Left lung (tissue), 10 donors: Measurements from ENCODE around the gene CPLX1. TPM values are rescaled to one million over a fixed set of nuclear protein-coding genes. Genes with fewer than 3 reads are reported as not detected.

ENCODE experiments used
- ATAC-seq: fragments of 200-7000 bp; cut with Tn5 transposase; one replicate; pipeline ENCODE4 v1.9.1; 2020; ENCODE audit warnings: moderate library complexity
- DNase-seq, 4 donors: peaks; one replicate each; pipeline ENCODE4 v3.0.0-alpha.2; 2013 to 2020
- H3K27ac ChIP-seq, 2 donors: fragments of 200-600 bp; sonication (generic) in 1 of 2; one replicate each; pipeline versions ENCODE4 v1.5.0 to v1.8.0; 2020 to 2021
- H3K27me3 ChIP-seq, 2 donors: fragments of 200-600 bp; sonication (generic) in 1 of 2; one replicate each; pipeline versions ENCODE4 v1.5.0 to v1.8.0; 2020 to 2021
- H3K36me3 ChIP-seq, 2 donors: fragments of 200-600 bp; sonication (generic) in 1 of 2; one replicate each; pipeline versions ENCODE4 v1.5.0 to v1.8.0; 2020 to 2021
- H3K4me1 ChIP-seq, 2 donors: fragments of 200-600 bp; one replicate each; pipeline ENCODE4 v1.8.0; 2021
- H3K4me3 ChIP-seq, 2 donors: fragments of 200-600 bp; sonication (generic) in 1 of 2; one replicate each; pipeline versions ENCODE4 v1.5.0 to v1.8.0; 2020 to 2021; ENCODE audit warnings: mild to moderate bottlenecking in 1 of 2
- H3K9me3 ChIP-seq, 2 donors: fragments of 200-600 bp; sonication (generic) in 1 of 2; one replicate each; pipeline versions ENCODE4 v1.5.0 to v1.8.0; 2020 to 2021
- CTCF ChIP-seq, 2 donors: fragments of 200-600 bp; sonication (generic) in 1 of 2; IDR thresholded peaks; one replicate each; pipeline versions ENCODE4 v1.5.0 to v1.8.0; 2021; ENCODE audit warnings: antibody characterized with exemption in 2 of 2
- intact Hi-C, 2 donors: fragments of 100-400 bp; cut with DNase I; formaldehyde crosslinking; loops; one replicate each; pipeline versions ENCODE4 v1.11.2 to v1.14.2; 2022
- polyA plus RNA-seq, 6 donors: library from polyadenylated mRNA; unstranded; fragments of 120-200 nt; gene quantifications; one replicate each; pipeline ENCODE4 v1.2.1, GENCODE V29; 2013; ENCODE audit not compliant: insufficient read length in 6 of 6
- total RNA-seq, 2 donors: library from RNA; stranded (reverse); fragmentation: NEBNext Ultra II Directional; extraction: Animal tissue kit (Norgen Biotek cat#: 25700); gene quantifications; one replicate each; pipeline ENCODE4 v1.2.1, GENCODE V29; 2021
- donor health status: DM: no; HTN: yes; CAD: no.
- donor health status: DM: no; HTN: no; CAD: no.

The CPLX1 gene
- total and polyA plus RNA-seq, 8 donors = 0.98 to 3.2 (median 1.5) TPM

GRCh38 chr4:744212-744841 is 81.6 kb downstream of the CPLX1 start:
- ATAC-seq = no peak

GRCh38 chr4:743463-744211 is 82.3 kb downstream of the CPLX1 start:
- Histone ChIP-seq H3K9me3 (no peaks in the 10 kb centered on the region), H3K27me3 (no peaks in the 10 kb centered on the region), H3K4me1 (no peaks in the 10 kb centered on the region), H3K36me3 (peaks cover 0 to 56% of the 10 kb centered on the region in 2 donors), H3K4me3 (no peak overlapping the region), H3K27ac (no peak overlapping the region)
- no peak for ATAC-seq
- intact Hi-C loops = no loop called here
- no peak for TF ChIP-seq CTCF (IDR thresholded peaks at IDR 0.05)
- peak in 1 of 4 donors; percentile 58 for DNase-seq

More at GRCh38 chr4:744212-744841, 81.6 kb downstream of the CPLX1 start:
- H3K27ac ChIP-seq = no peak overlapping the region
- peaks cover 0 to 55% of the 10 kb centered on the region in 2 donors for H3K36me3 ChIP-seq
- H3K9me3 ChIP-seq = no peaks in the 10 kb centered on the region
- no peaks in the 10 kb centered on the region for H3K27me3 ChIP-seq
- DNase-seq = peak in 1 of 4 donors; percentile 74
- intact Hi-C loops = no loop called here
- no peaks in the 10 kb centered on the region for H3K4me1 ChIP-seq
- no peak overlapping the region for H3K4me3 ChIP-seq
- no peak for TF ChIP-seq CTCF (IDR thresholded peaks at IDR 0.05)

- TF ChIP-seq CTCF (IDR thresholded peaks at IDR 0.05) = peak; percentile 88 to 96
- H3K9me3 ChIP-seq = no peaks in the 10 kb centered on the region
- no peak overlapping the region for H3K27ac ChIP-seq
- ATAC-seq (peak; percentile 95), DNase-seq (peak; percentile 16 to 91 (median 50))
- intact Hi-C loops = no loop called here
- H3K4me1 ChIP-seq = no peaks in the 10 kb centered on the region
- H3K4me3 ChIP-seq = no peak overlapping the region
- peaks cover 0 to 56% of the 10 kb centered on the region in 2 donors for H3K36me3 ChIP-seq
- H3K27me3 ChIP-seq = no peaks in the 10 kb centered on the region
These were observed 83.1 kb downstream of the CPLX1 start for GRCh38 chr4:742742-743311.

- peak in 1 of 4 donors; percentile 53 for DNase-seq
- no peak overlapping the region for H3K4me3 ChIP-seq
- no peaks in the 10 kb centered on the region for H3K27me3 ChIP-seq
- H3K36me3 ChIP-seq = peaks cover 0 to 59% of the 10 kb centered on the region in 2 donors
- TF ChIP-seq CTCF (IDR thresholded peaks at IDR 0.05) = no peak
- no peak for ATAC-seq
- no peak overlapping the region for H3K27ac ChIP-seq
- H3K4me1 ChIP-seq = no peaks in the 10 kb centered on the region
- intact Hi-C loops = no loop called here
- no peaks in the 10 kb centered on the region for H3K9me3 ChIP-seq
These were observed 83.7 kb downstream of the CPLX1 start for GRCh38 chr4:742096-742741.
